Stomach smooth muscle (tissue), 2 donors: ENCODE results near the gene TSC1.

ENCODE experiments used
- H3K27ac ChIP-seq: one replicate; pipeline ENCODE4 v1.7.0; 2013; ENCODE audit warnings: mild to moderate bottlenecking, low read length, inconsistent platforms
- H3K27me3 ChIP-seq, 2 donors: one replicate each; pipeline ENCODE4 v1.7.0; 2013; ENCODE audit warnings: low read length in 2 of 2; ENCODE audit not compliant: insufficient read depth in 2 of 2, control insufficient read depth in 1 of 2
- H3K36me3 ChIP-seq, 2 donors: one replicate each; pipeline ENCODE4 v1.7.0; 2013; ENCODE audit warnings: low read length in 2 of 2; ENCODE audit not compliant: control insufficient read depth in 2 of 2, insufficient read depth in 2 of 2
- H3K4me1 ChIP-seq: one replicate; pipeline ENCODE4 v1.7.0; 2013; ENCODE audit warnings: low read length; ENCODE audit not compliant: control insufficient read depth, insufficient read depth
- H3K4me3 ChIP-seq, 2 donors: one replicate each; pipeline ENCODE4 v1.7.0; 2013; ENCODE audit warnings: low read length in 2 of 2
- H3K9ac ChIP-seq, 2 donors: one replicate each; pipeline ENCODE4 v1.7.0; 2013; ENCODE audit warnings: low read length in 2 of 2, mild to moderate bottlenecking in 1 of 2
- H3K9me3 ChIP-seq, 2 donors: one replicate each; pipeline ENCODE4 v1.7.0; 2013; ENCODE audit warnings: low read length in 2 of 2; ENCODE audit not compliant: control insufficient read depth in 2 of 2
- donor health status: healthy.
- donor health status: Pancreatic carcinoma.

The TSC1 gene

DNA sequence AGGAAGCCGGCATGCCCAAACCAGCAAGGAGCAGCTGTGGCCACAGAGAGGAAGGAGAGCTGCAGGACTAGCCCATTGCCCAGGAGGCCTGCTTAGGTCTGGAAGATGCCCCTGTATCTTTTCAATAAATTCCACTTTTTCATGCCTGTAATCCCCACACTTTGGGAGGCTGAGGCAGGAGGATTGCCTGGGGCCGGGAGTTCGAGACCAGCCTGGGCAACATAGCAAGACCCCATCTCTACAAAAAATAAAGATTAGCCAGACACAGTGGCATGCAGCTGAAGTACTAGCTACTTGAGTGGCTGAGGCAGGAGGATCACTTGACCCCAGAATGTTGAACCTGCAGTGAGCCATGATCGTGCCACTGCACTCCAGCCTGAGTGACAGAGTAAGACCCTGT lies 5.3 kb upstream of the TSC1 start:
- H3K36me3 ChIP-seq = no peaks in the 10 kb centered on the region
- no peak overlapping the region for H3K9ac ChIP-seq
- no peaks in the 10 kb centered on the region for H3K27me3 ChIP-seq
- H3K4me3 ChIP-seq = no peak overlapping the region
- no peak overlapping the region for H3K27ac ChIP-seq
- peaks cover 6% of the 10 kb centered on the region for H3K4me1 ChIP-seq
- no peaks in the 10 kb centered on the region for H3K9me3 ChIP-seq

DNA sequence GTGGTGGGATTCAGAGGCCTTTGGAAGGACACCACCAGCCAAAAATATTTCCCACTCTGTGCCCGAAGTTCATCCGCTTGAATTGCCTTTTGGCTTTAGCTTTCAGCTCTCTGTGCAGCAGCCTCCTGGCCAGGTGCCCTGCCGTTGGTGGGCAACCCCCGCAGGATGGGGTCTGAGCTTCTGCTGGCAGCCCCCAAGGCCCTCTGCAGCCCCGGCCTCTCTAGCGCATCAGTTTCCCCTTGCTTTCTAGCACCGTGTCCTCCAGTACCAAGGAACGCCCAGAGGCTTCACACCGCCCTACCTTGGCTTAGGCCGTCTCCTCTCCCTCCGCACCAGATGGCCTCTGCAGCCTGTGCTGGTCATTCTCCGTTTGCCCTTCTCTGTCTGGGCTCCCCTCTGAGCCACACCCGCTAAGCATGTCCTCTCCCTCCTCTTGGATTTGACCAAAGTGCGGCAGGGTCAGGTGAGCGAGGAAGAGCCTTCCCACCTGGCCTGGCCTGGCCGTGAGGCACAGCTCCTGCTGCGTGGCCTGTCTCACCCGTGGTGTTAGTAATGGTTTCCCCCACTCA lies 4.2 kb upstream of the TSC1 start:
- Histone ChIP-seq H3K9ac (no peak overlapping the region), H3K27me3 (no peaks in the 10 kb centered on the region), H3K36me3 (no peaks in the 10 kb centered on the region), H3K4me1 (peaks cover 8% of the 10 kb centered on the region), H3K27ac (no peak overlapping the region), H3K4me3 (no peak overlapping the region), H3K9me3 (no peaks in the 10 kb centered on the region)

DNA sequence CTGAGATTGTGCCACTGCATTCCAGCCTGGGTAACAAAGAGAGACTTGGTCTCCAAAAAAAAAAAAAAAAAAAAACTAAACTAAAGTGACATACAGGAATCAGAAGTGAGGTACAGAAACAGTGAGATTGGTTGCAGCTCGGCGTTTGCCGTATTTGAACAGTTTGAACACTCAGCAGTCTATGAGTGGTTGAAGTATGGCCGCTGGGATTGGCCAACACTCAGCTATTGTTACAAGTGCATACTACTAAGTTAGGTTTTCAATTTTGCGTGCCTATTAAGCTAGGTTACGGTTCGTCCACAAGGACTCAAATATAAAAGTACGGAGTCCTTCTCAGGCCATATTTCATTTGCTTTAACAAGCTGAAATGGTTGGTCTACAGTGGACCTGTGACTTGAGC lies 3.3 kb upstream of the TSC1 start:
- peaks cover 17% of the 10 kb centered on the region for H3K4me1 ChIP-seq
- no peaks in the 10 kb centered on the region for H3K36me3 ChIP-seq
- H3K4me3 ChIP-seq = no peak overlapping the region
- H3K9me3 ChIP-seq = no peaks in the 10 kb centered on the region
- H3K27me3 ChIP-seq = no peaks in the 10 kb centered on the region
- no peak overlapping the region for H3K9ac ChIP-seq
- H3K27ac ChIP-seq = no peak overlapping the region

DNA sequence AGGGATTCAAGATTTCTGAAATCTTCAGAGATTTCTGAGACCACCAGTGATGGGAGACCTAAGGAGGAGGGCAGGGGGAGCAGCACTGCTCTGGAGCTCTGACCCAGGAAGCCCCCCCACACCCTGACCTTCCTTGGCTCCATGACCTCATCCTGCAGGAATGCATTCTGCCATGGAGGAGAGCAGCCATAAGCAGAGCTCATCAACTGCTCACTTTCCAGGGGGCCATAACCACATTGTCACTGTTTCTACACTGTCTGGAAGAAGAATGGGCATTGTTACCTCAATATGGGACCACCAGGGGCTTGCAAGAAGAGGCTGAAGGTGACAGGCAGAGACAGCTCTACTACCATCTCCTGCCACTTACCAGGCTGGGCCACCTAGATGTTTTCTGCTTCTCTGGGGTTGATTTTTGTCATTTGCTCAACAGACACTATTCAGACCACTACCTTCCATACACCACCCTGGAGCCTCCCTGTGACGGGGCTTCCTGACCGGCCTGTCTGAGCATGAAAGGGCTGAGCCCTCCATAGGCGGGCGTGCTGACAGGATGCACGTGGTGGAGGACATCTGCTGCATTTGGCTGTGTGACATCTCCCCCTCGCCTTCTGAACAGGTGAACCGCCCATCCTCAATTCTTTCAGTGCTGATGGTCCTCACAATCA lies 2.3 kb upstream of the TSC1 start:
- no peak overlapping the region for H3K9ac ChIP-seq
- H3K36me3 ChIP-seq = no peaks in the 10 kb centered on the region
- peaks cover 24% of the 10 kb centered on the region for H3K4me1 ChIP-seq
- no peak overlapping the region for H3K27ac ChIP-seq
- no peaks in the 10 kb centered on the region for H3K27me3 ChIP-seq
- H3K4me3 ChIP-seq = no peak overlapping the region
- H3K9me3 ChIP-seq = no peaks in the 10 kb centered on the region

DNA sequence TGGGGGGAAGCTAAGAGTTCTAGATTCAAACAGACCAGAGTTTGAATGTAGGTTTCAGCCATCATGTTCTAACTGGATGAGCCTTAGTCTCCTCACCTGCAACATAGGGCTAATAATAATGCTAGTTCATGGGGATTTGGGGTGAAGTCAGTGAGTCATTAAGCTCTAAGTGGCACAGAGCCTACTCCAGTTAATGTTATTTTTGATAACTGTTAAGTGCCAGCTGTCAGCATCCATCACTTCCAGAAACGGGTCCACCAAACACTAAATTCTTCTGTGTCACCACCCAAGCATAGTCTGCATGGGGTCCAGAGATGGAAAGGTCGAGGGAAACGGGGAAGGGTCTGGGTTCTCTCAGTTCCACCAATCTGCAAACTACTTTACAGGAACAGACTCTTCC lies 1.8 kb upstream of the TSC1 start:
- Histone ChIP-seq H3K9me3 (no peaks in the 10 kb centered on the region), H3K4me1 (peaks cover 24% of the 10 kb centered on the region), H3K36me3 (no peaks in the 10 kb centered on the region), H3K9ac (no peak overlapping the region), H3K27me3 (no peaks in the 10 kb centered on the region), H3K27ac (no peak overlapping the region), H3K4me3 (no peak overlapping the region)

DNA sequence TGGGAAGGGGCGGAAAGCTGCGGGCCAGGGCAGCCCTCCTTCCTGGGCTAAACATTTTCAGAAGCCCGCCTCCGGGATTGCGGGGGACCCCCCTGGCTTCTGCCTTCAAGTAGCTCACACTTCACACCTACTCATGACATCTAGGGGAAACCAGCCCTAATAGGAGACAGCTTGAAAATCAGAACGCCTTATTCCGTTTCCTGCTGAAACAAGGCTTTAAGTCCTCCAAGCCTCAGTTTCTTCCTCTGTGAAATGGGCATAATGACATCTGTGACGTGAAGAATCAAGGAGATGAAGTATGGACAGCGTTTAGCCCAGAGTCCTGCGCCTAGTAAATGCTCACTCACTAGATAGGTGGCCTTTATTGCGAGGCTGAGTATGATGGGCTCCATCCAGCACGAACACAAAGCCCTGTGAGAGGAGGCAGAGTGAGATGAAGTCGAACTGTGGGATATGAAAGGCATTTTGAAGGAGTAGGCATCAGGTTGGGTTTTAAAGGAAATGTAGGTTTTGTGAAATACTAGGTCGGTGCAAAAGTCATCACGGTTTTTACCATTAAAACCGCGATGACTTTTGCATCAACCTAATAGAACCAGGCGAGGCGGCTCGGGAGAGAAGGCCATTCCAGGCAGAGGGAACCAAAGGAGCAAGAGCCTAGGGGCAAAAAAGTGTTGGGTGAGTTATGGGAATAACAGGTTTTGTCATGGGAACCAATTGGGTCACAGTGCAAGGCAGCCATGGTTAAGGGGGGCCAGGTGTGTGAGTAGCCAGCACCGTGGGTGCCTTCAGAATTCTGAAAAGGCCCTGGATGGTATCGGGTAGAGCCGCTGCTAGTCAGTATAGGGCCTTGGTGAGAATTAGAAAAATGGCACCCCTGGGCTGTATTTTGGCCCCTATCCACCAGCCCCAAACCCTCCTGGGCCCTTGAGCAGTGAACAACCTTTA lies 1.0 kb upstream of the TSC1 start:
- Histone ChIP-seq H3K36me3 (no peaks in the 10 kb centered on the region), H3K9me3 (no peaks in the 10 kb centered on the region), H3K27me3 (no peaks in the 10 kb centered on the region), H3K9ac (peak overlapping the region; percentile 71 to 92), H3K27ac (peak overlapping the region; percentile 97), H3K4me1 (peaks cover 24% of the 10 kb centered on the region), H3K4me3 (peak overlapping the region; percentile 74 to 95)

DNA sequence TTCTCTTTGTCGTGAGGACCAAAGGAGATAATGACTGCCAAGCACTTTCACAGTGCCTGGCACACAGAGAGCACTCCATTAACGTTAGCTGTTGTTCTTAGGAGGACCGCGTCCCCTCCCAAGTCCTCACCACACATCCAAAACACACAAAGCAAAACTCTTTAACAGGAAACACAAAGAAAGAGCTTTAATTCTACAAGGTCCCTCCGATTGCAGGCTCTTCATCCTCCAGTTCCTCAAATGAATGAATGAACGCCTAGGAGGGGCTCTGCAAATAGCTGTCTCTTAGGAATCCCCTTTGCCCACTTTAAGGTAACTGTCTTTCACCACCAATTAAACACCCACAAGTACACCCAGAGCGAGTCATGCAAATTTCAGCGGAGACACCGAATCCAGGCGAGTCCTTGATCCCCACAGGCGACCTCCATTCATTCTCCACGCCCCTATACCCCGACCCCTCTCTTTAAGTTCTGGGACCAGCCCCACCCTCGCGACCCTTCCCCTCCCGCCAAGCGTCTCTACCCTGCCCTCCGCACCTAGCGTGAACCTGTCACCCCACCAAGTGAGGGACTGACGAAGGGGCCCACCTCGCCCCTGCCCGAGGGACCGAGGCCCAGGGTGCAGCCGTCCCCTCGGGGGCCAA lies 644 bp downstream of the TSC1 start:
- H3K27ac ChIP-seq = peak overlapping the region; percentile 97
- peak overlapping the region; percentile 88 to 95 for H3K4me3 ChIP-seq
- H3K4me1 ChIP-seq = peaks cover 24% of the 10 kb centered on the region
- H3K27me3 ChIP-seq = no peaks in the 10 kb centered on the region
- no peaks in the 10 kb centered on the region for H3K9me3 ChIP-seq
- peak overlapping the region; percentile 92 to 95 for H3K9ac ChIP-seq
- no peaks in the 10 kb centered on the region for H3K36me3 ChIP-seq

DNA sequence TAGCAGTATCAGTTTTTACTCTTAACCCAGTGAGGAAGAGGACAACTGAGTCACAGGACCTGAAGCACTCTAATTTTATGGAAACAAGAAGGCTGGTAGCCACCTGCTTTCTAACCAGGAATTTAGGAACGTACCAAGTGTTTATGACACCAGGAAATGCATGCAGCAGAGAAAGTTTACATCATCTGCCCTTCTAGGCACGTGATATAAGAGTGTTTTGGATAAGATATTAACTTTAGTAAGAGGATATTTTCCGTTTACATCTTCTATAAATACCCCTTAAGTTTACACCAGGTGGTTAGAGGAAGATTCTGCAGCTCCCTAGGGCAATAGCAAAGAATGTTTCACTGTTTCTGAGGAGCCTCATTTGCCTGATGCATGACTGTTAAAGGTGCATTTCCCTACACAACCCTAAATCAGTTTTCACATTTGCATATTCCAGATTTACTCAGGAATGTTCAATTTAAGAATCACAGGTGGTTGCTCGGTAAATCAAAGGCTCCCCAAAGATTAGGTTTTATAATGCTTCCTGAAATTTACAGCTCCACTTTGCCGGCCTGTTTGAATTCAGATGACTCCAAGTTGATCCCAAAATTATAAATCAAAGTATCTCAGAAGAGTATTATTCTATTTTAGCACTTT lies 1.8 kb downstream of the TSC1 start:
- Histone ChIP-seq H3K4me3 (peak overlapping the region; percentile 30 to 88), H3K27me3 (no peaks in the 10 kb centered on the region), H3K9ac (peak overlapping the region in 1 of 2 donors; percentile 92), H3K4me1 (peaks cover 24% of the 10 kb centered on the region), H3K27ac (no peak overlapping the region), H3K36me3 (no peaks in the 10 kb centered on the region), H3K9me3 (no peaks in the 10 kb centered on the region)

DNA sequence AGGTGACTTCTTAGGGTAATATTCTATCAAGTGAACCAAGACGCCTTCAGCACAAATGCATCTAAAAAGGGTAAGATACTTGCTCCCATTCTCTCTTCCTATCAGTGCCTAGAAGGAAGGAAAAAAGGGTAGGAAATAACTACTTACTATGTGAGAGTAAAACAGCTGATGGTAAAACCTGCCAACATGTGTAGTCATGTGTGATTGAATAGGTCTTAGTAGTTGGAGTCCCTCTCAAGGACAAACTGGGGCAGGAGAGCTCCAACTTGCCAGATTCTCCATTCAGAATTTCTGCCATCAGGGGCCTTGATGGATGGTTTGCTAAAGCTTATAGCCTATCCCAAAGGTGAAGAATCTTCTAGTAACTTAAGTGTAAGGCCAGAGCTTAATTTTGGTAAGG lies 5.2 kb downstream of the TSC1 start:
- Histone ChIP-seq H3K9ac (no peak overlapping the region), H3K27ac (no peak overlapping the region), H3K36me3 (no peaks in the 10 kb centered on the region), H3K4me3 (no peak overlapping the region), H3K4me1 (peaks cover 17% of the 10 kb centered on the region), H3K27me3 (no peaks in the 10 kb centered on the region), H3K9me3 (no peaks in the 10 kb centered on the region)

DNA sequence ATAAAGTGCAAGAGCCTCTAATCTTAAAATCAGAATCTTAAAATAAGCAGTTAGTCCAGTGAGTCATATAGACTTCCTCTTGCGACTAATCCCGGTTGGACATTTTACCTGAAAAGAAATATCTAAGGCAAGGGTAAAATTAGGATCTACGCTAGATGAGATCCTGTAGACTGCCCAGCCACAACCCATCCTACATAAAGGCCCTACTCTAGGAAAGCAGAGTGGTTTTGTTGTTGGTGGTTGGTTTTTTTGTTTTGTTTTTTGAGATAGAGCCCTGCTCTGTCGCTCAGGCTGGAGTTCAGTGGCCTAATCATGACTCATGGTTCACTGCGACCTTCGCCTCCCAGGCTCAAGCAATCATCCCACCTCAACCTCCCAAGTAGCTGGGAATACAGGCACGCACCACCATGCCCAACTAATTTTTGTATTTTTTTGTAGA lies 6.9 kb downstream of the TSC1 start:
- no peaks in the 10 kb centered on the region for H3K9me3 ChIP-seq
- peaks cover 2 to 3% of the 10 kb centered on the region in 2 donors for H3K36me3 ChIP-seq
- no peaks in the 10 kb centered on the region for H3K27me3 ChIP-seq
- no peak overlapping the region for H3K9ac ChIP-seq
- H3K27ac ChIP-seq = no peak overlapping the region
- peaks cover 4% of the 10 kb centered on the region for H3K4me1 ChIP-seq
- H3K4me3 ChIP-seq = no peak overlapping the region
